Adrenal gland (tissue), 5 donors: ENCODE measurements around the gene PXDN.

Source experiments
- POLR2A ChIP-seq, 2 donors: fragments of 450-650 bp; IDR thresholded peaks; one replicate each; pipeline ENCODE4 v1.6.1; 2017; ENCODE audit warnings: antibody characterized with exemption in 2 of 2, mild to moderate bottlenecking in 2 of 2, moderate library complexity in 1 of 2
- TF ChIP-seq, protein P1 (sequence below), 6 experiments: fragments of 450-650 bp in 4 of 6; fragments of 200-600 bp in 2 of 6; sonication (generic) in 1 of 6; IDR thresholded peaks; 1 replicate in 5 of 6; 2 replicates in 1 of 6; pipeline versions ENCODE4 v1.5.1 to v1.8.0; 2016 to 2021; ENCODE audit warnings: antibody characterized with exemption in 6 of 6, mild to moderate bottlenecking in 2 of 6, moderate library complexity in 1 of 6
- donor health status: DM: no; HTN: no; CAD: no.

DNA sequence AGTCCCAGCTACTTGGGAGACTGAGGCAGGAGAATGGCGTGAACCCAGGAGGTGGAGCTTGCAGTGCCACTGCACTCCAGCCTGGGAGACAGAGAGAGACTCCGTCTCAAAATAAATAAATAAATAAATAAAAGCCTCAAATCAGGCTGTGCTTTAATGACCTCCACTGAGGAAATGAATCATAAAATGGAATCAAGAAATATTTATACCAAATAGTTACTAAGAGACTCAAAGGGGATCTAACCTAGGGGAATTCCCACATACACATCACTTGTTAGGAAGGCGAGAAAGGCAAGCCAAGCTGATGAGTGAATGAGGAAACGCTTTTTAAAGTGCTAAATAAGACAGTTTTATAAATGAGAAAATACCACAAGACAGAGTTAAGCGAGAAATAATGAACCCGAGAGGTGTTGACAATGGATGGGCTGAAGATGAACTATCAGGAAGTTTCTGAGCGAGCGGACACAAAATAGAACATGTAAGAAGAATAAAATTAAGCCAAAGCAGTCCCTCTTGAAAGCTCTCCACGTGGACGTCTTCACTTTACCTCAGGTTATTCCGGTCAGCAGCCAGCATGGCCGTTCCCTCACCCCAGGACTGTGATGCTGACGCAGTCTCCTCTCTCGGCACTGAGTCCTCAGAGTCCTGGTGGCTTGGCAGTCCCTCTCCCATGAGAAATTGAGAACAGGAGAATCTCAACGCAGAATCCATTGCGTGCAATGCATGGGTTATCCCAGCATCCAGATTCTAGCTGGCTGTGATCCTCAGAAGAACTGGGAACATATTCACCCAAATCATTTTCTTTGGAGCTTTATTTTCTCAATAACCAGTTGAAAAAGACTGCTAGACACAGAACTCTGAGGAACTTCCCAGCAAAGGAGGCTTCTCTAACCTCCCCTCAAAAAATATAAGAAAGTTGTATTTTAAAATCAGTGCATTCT is 22.3 kb downstream of the PXDN start:
- TF ChIP-seq, protein P1, sequence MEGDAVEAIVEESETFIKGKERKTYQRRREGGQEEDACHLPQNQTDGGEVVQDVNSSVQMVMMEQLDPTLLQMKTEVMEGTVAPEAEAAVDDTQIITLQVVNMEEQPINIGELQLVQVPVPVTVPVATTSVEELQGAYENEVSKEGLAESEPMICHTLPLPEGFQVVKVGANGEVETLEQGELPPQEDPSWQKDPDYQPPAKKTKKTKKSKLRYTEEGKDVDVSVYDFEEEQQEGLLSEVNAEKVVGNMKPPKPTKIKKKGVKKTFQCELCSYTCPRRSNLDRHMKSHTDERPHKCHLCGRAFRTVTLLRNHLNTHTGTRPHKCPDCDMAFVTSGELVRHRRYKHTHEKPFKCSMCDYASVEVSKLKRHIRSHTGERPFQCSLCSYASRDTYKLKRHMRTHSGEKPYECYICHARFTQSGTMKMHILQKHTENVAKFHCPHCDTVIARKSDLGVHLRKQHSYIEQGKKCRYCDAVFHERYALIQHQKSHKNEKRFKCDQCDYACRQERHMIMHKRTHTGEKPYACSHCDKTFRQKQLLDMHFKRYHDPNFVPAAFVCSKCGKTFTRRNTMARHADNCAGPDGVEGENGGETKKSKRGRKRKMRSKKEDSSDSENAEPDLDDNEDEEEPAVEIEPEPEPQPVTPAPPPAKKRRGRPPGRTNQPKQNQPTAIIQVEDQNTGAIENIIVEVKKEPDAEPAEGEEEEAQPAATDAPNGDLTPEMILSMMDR (IDR thresholded peaks at IDR 0.05): no peak
- TF ChIP-seq POLR2A (IDR thresholded peaks at IDR 0.05): no peak
